Subcutaneous adipose tissue (tissue), 4 donors: ENCODE results near the gene GRM7. TPM values are rescaled to one million over a fixed set of nuclear protein-coding genes. Genes with fewer than 3 reads are reported as not detected.

Experiments used
- CTCF ChIP-seq: fragments of 450-650 bp; IDR thresholded peaks from one replicate; pipeline ENCODE4 v1.5.1; 2016; ENCODE audit warnings: low read depth, mild to moderate bottlenecking, control low read depth, antibody characterized with exemption, moderate library complexity
- total RNA-seq, 4 donors: library from RNA; depleted of rRNA; stranded (reverse); fragments of >200 nt; gene quantifications; one replicate each; pipeline ENCODE4 v1.1.0, GENCODE V29; 2016

GRM7 gene
- total RNA-seq, 4 donors from 2014 or later, result 0.16 to 1.2 (median 0.90) TPM

GRCh38 chr3:7760718-7761117 is 899.8 kb downstream of the GRM7 start:
- no peak for TF ChIP-seq CTCF

- TF ChIP-seq CTCF, result no peak
These were observed 903.2 kb downstream of the GRM7 start for GRCh38 chr3:7764115-7764514.

- no peak for TF ChIP-seq CTCF
These were observed 905.6 kb downstream of the GRM7 start for GRCh38 chr3:7766530-7766929.

- TF ChIP-seq CTCF, result no peak
These were observed 918.4 kb downstream of the GRM7 start for GRCh38 chr3:7779331-7779730.

DNA sequence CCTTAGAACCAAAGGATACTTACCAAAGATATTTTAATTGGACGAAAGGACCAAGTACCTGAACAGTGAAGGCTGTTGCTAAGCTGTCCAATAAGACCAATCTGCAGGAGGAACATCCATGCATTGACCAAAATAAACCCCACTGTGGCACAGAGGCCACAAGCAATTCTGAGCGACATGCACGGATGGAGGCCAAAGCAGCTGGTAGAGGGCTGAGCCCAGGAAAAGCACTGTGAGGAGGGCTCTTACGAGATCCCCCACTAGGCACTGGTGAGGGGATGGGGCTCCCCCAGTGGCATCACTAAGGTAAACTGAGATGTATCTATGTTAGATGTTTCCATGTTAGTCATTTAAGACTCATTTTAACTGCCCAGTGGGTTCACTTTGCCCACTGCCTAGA is 920.5 kb downstream of the GRM7 start:
- no peak for TF ChIP-seq CTCF

- no peak for TF ChIP-seq CTCF
These were observed 927.2 kb downstream of the GRM7 start for GRCh38 chr3:7787871-7788828.

- TF ChIP-seq CTCF, result no peak
These were observed 928.0 kb downstream of the GRM7 start for GRCh38 chr3:7788881-7789280.
